ENCODE data around the gene URB1.

- TF ChIP-seq, protein P1, sequence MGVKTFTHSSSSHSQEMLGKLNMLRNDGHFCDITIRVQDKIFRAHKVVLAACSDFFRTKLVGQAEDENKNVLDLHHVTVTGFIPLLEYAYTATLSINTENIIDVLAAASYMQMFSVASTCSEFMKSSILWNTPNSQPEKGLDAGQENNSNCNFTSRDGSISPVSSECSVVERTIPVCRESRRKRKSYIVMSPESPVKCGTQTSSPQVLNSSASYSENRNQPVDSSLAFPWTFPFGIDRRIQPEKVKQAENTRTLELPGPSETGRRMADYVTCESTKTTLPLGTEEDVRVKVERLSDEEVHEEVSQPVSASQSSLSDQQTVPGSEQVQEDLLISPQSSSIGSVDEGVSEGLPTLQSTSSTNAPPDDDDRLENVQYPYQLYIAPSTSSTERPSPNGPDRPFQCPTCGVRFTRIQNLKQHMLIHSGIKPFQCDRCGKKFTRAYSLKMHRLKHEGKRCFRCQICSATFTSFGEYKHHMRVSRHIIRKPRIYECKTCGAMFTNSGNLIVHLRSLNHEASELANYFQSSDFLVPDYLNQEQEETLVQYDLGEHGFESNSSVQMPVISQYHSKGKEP (tag by site-specific recombination; IDR thresholded peaks at IDR 0.05), result no peak
- TF ChIP-seq, protein P2, sequence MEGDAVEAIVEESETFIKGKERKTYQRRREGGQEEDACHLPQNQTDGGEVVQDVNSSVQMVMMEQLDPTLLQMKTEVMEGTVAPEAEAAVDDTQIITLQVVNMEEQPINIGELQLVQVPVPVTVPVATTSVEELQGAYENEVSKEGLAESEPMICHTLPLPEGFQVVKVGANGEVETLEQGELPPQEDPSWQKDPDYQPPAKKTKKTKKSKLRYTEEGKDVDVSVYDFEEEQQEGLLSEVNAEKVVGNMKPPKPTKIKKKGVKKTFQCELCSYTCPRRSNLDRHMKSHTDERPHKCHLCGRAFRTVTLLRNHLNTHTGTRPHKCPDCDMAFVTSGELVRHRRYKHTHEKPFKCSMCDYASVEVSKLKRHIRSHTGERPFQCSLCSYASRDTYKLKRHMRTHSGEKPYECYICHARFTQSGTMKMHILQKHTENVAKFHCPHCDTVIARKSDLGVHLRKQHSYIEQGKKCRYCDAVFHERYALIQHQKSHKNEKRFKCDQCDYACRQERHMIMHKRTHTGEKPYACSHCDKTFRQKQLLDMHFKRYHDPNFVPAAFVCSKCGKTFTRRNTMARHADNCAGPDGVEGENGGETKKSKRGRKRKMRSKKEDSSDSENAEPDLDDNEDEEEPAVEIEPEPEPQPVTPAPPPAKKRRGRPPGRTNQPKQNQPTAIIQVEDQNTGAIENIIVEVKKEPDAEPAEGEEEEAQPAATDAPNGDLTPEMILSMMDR (tag by site-specific recombination; IDR thresholded peaks at IDR 0.05), result no peak
Measured at GRCh38 chr21:32350981-32351380, 41.8 kb downstream of the URB1 start.

Measured in HEK293 (cell line).